Mesenteric fat pad (tissue), 1 donor: ENCODE measurements around the gene CRYBA2. TPM values are rescaled to one million over a fixed set of nuclear protein-coding genes. Genes with fewer than 3 reads are reported as not detected.
A peak's percentile ranks its signal among the peaks of the same experiment; 100 is the strongest.

Source experiments
- DNase-seq: peaks from one replicate; pipeline ENCODE4 v3.0.0-alpha.2; 2020; ENCODE audit warnings: low spot score
- microRNA-seq: library from miRNA; unstranded; fragments of <30 nt; microRNA quantifications from one replicate; pipeline ENCODE4 v1.2.0, GENCODE V29; 2020; ENCODE audit warnings: borderline number of aligned reads
- total RNA-seq: library from RNA; stranded (reverse); fragmentation: NEBNext Ultra II Directional; extraction: Animal tissue kit (Norgen Biotek cat#: 25700); gene quantifications from one replicate; pipeline ENCODE4 v1.2.1, GENCODE V29; 2021
- donor health status: DM: yes; HTN: yes; CAD: no.

The CRYBA2 gene
- total RNA-seq, 1 donor from 2014 or later = not detected

DNA sequence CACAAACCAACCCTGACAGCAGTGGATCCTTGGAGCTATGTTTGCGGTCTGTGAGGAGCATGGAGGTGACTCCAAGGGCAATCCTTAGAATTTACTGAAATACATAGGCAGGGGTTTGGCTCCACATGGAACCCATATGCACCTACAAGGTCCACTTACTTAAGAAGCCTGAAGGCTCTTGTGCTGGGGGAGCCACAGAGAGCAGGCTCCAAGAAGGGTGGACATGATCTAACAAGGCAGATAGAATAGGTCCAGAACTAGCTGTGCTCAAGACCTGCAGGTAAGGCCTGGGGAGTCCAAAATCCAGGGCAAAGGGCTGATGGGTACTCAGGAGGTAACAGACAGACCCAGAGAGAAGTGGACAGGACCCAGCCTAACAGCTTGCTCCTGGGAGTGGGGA lies 34.9 kb downstream of the CRYBA2 start:
- no peak for DNase-seq

DNA sequence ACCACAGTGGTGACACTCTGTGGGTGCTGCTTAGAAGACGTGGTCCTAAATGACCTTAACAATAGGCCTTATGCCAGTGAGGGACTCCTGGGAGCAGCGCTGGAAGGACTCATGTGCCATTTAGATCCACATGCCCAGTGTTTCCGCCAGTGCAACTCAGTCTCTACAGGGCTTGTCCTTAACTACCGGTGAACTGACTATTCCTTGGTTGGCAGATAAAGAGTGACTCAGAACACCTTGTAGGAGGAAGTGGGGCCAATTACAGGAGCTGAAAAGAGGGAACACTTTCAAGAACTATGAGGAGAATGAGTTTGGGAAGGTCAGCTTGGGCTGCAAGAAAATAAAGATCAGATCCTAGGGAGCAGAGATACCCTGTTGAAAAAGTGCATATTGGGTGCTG lies 35.6 kb downstream of the CRYBA2 start:
- DNase-seq = no peak

DNA sequence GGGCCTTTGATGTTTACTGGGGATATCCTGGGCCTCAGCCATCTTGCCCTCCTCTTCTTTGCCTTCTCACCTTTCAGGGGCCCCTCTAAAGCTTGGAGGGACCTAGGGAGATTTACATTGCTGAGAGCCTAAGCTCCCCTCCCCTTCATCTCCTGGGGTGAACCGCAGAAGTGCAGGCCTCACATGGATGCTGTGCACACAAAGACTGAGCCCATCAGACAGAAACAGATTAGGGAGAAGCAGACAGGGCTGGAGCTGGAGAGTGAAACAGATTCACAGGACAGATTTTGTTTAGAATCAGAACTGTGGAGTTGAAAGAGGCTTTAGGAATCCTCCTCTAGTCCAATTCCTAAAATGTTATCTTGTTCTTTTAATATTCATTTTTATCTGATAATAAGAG lies 37.2 kb downstream of the CRYBA2 start:
- no peak for DNase-seq

DNA sequence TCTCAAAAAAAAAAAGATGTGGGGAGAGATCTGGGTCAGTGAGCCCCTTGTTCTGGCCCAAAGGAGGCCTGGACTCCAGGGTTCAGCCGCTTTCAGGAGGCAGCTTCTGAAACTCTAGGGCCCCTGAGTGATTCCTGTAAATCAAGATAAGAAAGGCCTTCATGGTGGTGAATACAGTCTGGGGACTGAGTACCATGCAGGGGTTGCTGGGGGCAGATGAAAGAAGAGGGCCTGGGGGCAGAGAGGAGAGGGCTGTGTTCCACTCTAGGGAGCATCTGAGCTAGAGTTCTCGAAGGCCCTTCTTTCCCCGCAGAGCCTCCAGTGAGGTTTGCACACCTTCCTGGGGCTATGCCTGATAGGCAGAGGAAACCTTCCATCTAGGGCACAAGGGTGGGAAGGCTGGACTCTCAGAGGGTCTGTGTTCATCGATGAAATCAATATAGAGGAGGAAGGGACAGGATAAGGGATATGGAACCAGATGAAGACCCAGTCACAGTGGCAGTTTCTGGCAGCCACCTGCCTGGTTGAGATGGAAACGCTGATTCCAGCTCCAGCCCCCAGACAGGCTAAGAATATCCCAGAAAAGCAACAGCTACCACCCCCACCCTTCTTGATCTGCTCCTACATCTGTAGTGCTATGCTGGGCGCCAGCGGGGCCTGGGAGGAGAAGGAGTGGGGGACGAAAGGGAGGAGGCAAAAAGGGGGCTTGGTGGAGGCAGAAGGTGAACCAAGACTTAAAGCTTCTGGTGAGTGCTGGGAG lies 38.5 kb downstream of the CRYBA2 start:
- no peak for DNase-seq

DNA sequence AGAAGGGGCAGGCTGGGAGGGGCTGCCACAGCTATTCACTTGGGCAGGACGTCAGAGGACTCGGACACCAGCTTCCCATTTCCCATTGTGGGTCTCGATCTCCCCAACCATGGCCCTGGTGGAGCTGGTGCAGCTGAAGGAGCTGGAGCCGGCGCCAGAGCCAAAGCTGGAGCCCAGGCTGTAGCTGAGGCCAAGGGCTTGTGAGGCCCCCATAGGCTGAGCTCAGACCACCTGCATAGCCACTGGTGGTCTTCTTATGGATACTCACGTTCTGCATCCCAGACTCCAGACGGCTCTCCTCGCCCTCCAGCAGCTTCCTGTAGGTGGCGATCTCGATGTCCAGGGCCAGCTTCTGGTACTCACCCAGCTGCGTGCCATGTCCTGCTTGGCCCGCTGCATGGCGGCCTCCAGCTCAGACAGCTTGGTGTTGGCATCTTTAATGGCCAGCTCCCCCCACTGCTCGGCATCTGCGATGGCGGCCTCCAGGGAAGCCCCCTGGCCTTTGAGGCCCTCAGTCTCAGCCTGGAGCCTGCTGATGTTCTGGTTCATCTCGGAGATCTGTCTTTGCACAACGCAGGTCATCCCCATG lies 39.8 kb downstream of the CRYBA2 start:
- DNase-seq = no peak

DNA sequence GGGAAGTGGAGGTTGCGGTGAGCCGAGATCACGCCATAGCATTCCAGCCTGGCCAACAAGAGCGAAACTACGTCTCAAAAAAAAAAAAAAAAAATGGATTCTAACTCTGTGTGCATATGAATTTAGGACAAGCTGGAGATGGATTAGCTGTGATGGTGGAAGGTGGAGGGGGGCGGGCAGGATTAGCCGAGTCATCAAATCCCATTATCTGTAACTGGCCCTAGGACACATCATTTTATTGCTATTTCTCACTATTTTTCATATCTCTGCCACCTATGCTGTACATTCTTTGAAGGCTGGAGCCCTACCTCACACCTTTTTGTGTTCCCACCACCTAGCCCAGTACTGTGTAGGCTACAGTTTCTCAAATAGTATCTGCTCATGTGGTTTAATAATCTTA lies 41.1 kb downstream of the CRYBA2 start:
- no peak for DNase-seq

DNA sequence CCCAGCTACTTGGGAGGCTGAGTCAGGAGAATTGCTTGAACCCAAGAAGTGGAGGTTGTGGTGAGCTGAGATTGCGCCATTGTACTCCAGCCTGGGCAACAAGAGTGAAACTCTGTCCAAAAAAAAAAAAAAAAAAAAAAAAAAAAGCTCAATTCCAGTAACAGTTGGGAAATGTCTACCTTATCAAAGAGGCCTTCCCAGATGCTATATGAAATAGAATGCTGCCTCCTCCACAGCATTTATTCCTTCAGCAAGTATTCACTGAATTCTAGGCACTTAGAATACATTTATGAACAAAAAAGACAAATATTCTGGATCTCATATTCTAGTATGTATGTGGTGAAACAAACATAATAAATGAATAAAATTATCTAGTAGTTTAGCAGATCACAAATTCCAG lies 46.6 kb downstream of the CRYBA2 start:
- no peak for DNase-seq

DNA sequence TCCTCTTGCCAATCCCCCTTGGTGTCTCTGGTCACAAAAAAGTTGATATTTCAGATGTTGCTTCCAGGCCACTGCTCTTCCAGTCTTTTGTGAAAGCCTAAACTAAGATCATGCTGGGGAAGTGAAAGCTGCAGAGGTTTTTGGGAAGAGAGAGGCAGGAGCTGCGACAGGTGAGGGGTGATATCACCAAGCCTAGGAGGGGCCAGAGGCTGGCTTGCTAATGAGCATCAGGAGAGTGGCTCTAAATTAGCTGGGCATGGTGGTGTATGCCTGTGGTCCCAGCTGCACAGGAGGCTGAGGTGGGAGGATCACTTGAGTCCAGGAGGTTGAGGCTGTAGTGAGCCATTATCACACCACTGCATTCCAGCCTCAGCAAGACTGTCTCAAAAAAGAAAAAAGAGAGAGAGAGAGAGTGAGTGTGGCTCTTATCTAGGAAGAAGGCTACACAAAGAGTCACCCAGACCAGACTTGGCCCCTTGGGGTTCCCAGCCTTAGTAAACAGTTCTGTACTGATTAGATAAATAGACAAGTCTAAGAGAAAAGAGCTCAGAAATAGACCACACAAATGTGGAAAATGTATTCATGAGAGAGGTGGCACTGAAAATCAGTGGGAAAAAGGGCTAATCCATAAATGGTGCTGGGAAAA lies 48.3 kb downstream of the CRYBA2 start:
- no peak for DNase-seq

Small RNA genes lying within 50 kb of the gene (microRNA-seq; reads per million reads assigned to microRNA genes)
- gene MIR375 = 734 reads per million, percentile 74 among the genes with 10 or more reads in this experiment

Other genes with a start within 250 kb of the CRYBA2 start
- gene CYP27A1, start 211.3 kb downstream of the CRYBA2 start, total RNA-seq = 20.5 TPM
- not detected for gene PRKAG3, start 161.6 kb downstream of the CRYBA2 start, total RNA-seq
- 0.90 TPM for gene WNT6, start 133.6 kb downstream of the CRYBA2 start, total RNA-seq
- not detected for gene WNT10A, start 112.6 kb downstream of the CRYBA2 start, total RNA-seq
- gene CDK5R2, start 33.8 kb downstream of the CRYBA2 start, total RNA-seq = not detected
- gene FEV, start 8.2 kb downstream of the CRYBA2 start, total RNA-seq = not detected
- not detected for gene CFAP65, start 48.1 kb upstream of the CRYBA2 start, total RNA-seq
- gene IHH, start 67.5 kb upstream of the CRYBA2 start, total RNA-seq = 0.26 TPM
- 13.8 TPM for gene NHEJ1, start 167.4 kb upstream of the CRYBA2 start, total RNA-seq
- gene SLC23A3, start 176.6 kb upstream of the CRYBA2 start, total RNA-seq = 0.93 TPM
- gene CNPPD1, start 183.5 kb upstream of the CRYBA2 start, total RNA-seq = 82.8 TPM
- 68.1 TPM for gene RETREG2, start 184.9 kb upstream of the CRYBA2 start, total RNA-seq
- gene ZFAND2B, start 213.4 kb upstream of the CRYBA2 start, total RNA-seq = 31.3 TPM
- gene ABCB6, start 225.5 kb upstream of the CRYBA2 start, total RNA-seq = 36.5 TPM
- gene ATG9A, start 236.2 kb upstream of the CRYBA2 start, total RNA-seq = 59.0 TPM
- gene ANKZF1, start 236.4 kb upstream of the CRYBA2 start, total RNA-seq = 15.9 TPM